GM12865 (cell line): Measurements from ENCODE around the gene ADGRD2.

Source experiments
- DNase-seq: peaks from one replicate; pipeline ENCODE4 v3.0.0; 2010; ENCODE audit warnings: low read depth
- H3K4me3 ChIP-seq: 2 replicates; pipeline ENCODE4 v1.5.1; 2011; ENCODE audit warnings: mild to moderate bottlenecking, low read depth, low read length, control low read depth
- CTCF ChIP-seq: IDR thresholded peaks from 2 replicates; pipeline ENCODE4 v1.5.1; 2011; ENCODE audit warnings: low read length, control low read depth, low read depth, inconsistent platforms; ENCODE audit not compliant: insufficient read depth; ENCODE audit errors: missing control alignments

Gene ADGRD2

GRCh38 chr9:124489222-124489621 lies 39.0 kb downstream of the ADGRD2 start:
- H3K4me3 ChIP-seq: no peak overlapping the region
- no peak for TF ChIP-seq CTCF
- no peak for DNase-seq

DNA sequence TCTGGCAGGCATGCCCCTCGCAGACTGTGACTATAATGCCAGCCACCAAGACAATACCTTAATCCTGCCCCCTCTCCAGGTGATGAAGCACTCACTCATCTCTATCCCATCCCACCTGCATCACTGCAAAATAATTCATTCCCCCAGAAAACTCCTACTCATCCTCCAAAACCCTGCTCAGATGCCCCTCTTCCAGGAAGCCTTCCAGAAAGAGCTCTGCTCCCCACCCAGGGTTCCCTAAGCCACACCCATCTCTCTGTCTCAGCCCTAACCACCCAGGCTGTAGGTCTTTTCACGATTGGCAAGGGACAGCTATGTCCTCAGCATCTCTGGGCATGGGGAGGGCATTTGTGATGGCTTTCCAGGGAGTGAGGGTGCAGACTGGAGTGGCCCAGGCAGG lies 39.8 kb downstream of the ADGRD2 start:
- TF ChIP-seq CTCF: no peak
- H3K4me3 ChIP-seq: no peak overlapping the region
- no peak for DNase-seq

- no peak overlapping the region for H3K4me3 ChIP-seq
- no peak for TF ChIP-seq CTCF
- no peak for DNase-seq
Observed at GRCh38 chr9:124491049-124491975, 41.1 kb downstream of the ADGRD2 start.

DNA sequence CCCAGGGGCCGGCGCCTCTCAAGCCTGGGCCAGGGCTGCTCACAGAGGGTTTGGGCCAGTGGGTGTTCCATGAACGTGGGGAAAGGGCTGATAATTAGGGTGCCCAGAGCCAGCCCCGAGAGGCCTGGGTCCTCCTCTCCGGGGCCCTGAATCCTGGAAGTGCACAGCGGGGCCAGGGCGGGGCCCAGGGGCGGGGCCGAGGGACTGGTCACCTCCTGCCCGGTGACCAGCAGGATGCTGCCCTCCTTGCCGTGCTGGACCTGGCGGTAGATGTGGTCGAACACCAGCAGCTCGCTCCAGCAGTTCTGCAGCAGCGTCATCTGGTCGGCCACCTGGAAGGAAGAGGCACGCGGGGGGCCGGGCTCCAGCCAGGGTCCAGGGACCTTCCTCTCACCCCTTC lies 42.6 kb downstream of the ADGRD2 start:
- no peak for DNase-seq
- TF ChIP-seq CTCF: no peak
- no peak overlapping the region for H3K4me3 ChIP-seq

- no peak overlapping the region for H3K4me3 ChIP-seq
- DNase-seq: no peak
- TF ChIP-seq CTCF: no peak
Observed at GRCh38 chr9:124493218-124493617, 43.0 kb downstream of the ADGRD2 start.

DNA sequence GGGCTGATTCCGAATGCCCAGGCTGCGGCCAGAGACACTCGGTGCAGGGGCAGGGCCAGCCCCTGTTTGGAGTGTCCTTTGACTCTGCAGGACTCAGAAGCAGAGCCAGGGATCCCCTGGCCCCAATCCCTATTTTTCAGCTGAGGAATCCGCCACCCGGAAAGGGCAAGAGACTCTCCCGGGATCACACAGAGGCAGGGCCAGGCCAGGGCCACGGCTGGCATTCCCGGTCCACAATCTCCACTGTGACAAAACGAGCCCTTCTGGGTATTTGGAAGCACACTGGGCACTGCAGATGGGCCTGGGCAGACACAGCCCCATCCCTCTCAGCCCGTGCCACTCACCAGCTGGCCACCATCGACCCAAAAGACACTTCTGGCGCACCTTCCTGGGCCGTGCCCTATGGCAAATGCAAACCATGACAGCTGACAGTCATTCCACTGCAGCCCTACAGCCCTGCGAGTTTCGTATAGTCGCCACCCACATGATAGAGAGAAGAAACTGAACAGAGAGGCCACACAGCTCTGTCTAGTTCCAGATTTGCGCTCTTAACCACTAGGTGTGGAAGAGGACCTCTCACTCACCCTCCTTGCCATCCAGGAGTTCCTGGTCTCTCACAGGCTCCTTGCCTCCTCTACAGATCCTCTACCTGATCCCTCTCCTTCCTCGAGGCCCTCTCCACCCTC lies 43.7 kb downstream of the ADGRD2 start:
- peak; percentile 51 for DNase-seq
- TF ChIP-seq CTCF: no peak
- H3K4me3 ChIP-seq: no peak overlapping the region
